Breast epithelium (tissue), 4 donors: ENCODE measurements around the gene GFOD1. TPM values are rescaled to one million over a fixed set of nuclear protein-coding genes. Genes with fewer than 3 reads are reported as not detected.

Source experiments
- DNase-seq, 2 donors: peaks; one replicate each; pipeline ENCODE4 v3.0.0-alpha.2; 2019; ENCODE audit warnings: low spot score in 2 of 2
- H3K27ac ChIP-seq, 2 donors: fragments of 200-600 bp; sonication (generic) in 1 of 2; one replicate each; pipeline ENCODE4 v1.5.1; 2016 to 2019; ENCODE audit warnings: mild to moderate bottlenecking in 1 of 2
- H3K27me3 ChIP-seq, 2 donors: fragments of 200-600 bp; sonication (generic) in 1 of 2; one replicate each; pipeline versions ENCODE4 v1.5.1 to v1.6.0; 2017 to 2019; ENCODE audit warnings: control low read depth in 1 of 2, mild to moderate bottlenecking in 1 of 2
- H3K36me3 ChIP-seq: fragments of 200-600 bp; one replicate; pipeline ENCODE4 v1.5.1; 2019
- H3K4me1 ChIP-seq, 2 donors: fragments of 200-600 bp; sonication (generic); one replicate each; pipeline ENCODE4 v1.5.1; 2016 to 2019; ENCODE audit warnings: control low read depth in 1 of 2
- H3K4me3 ChIP-seq, 3 donors: fragments of 200-600 bp; sonication (generic); 1 replicate in 2 of 3; 2 replicates in 1 of 3; pipeline ENCODE4 v1.5.1; 2016 to 2019; ENCODE audit warnings: mild to moderate bottlenecking in 3 of 3, moderate library complexity in 2 of 3
- H3K9me3 ChIP-seq, 2 donors: fragments of 200-600 bp; sonication (generic) in 1 of 2; one replicate each; pipeline ENCODE4 v1.5.1; 2016 to 2019; ENCODE audit warnings: control low read depth in 1 of 2
- POLR2A ChIP-seq: fragments of 450-650 bp; IDR thresholded peaks from one replicate; pipeline ENCODE4 v1.6.1; 2016; ENCODE audit warnings: antibody characterized with exemption, mild to moderate bottlenecking, moderate library complexity
- POLR2AphosphoS5 ChIP-seq, 3 donors: sonication (generic); formaldehyde crosslinking; IDR thresholded peaks; one replicate each; pipeline ENCODE4 v1.6.1; 2017; ENCODE audit warnings: antibody characterized with exemption in 3 of 3
- intact Hi-C: fragments of 100-400 bp; cut with DNase I; formaldehyde crosslinking; loops from one replicate; pipeline ENCODE4 v1.15.1; 2023; ENCODE audit warnings: low total_unique reads
- total RNA-seq, 3 donors: library from RNA; depleted of rRNA; stranded (reverse); fragments of >200 nt; gene quantifications; one replicate each; pipeline ENCODE4 v1.1.0, GENCODE V29; 2016
- TF ChIP-seq, protein P1 (sequence below), 3 donors: fragments of 450-650 bp; IDR thresholded peaks; one replicate each; pipeline ENCODE4 v1.5.1; 2016 to 2017; ENCODE audit warnings: antibody characterized with exemption in 3 of 3, mild to moderate bottlenecking in 3 of 3, moderate library complexity in 3 of 3

GFOD1 gene
- total RNA-seq, 3 donors from 2014 or later = 11.6 to 33.3 (median 23.3) TPM

DNA sequence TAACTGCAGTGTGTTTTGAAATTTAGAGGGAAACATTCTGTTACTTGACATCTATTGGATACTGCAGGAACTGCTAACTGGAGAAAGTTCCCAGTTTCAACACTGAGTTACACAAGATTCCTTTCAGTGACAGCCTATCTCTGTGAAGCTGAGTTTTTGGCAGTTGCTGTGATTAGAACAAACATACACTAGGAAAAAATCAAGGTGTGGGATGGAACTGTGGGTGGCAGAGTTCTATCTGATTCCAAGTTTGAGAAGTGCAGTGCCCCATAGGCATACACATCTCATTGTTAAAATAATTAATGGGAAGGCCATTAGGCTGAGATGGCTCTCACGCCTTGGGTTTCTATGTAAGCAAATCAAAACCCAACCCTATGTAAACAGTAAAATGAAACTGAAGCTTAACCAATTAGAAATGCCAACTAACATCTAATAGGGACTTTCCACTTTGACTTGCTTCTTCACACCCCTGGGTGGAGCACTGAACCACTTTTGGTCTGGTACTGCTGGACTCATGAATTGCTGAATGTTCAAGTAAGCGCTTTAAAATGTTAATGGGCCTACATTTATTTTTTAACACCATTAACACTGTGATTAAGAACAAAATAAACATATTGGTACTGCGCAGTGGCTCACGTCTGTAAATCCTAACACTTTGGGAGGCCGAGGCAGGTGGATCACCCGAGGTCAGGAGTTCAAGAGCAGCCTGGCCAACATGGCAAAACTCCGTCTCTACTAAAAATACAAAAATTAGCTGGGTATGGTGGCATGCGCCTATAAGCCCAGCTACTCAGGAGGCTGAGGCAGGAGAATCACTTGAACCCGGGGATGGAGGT, 103.9 kb downstream of the GFOD1 start:
- Histone ChIP-seq H3K27me3 (no peaks in the 10 kb centered on the region), H3K4me1 (no peaks in the 10 kb centered on the region), H3K36me3 (no peaks in the 10 kb centered on the region), H3K9me3 (no peaks in the 10 kb centered on the region), H3K27ac (peak overlapping the region; percentile 19 to 57), H3K4me3 (no peak overlapping the region)
- intact Hi-C loops = no loop called here
- TF ChIP-seq POLR2A (no peak), POLR2AphosphoS5 (IDR thresholded peaks at IDR 0.05) (no peak)
- TF ChIP-seq, protein P1, sequence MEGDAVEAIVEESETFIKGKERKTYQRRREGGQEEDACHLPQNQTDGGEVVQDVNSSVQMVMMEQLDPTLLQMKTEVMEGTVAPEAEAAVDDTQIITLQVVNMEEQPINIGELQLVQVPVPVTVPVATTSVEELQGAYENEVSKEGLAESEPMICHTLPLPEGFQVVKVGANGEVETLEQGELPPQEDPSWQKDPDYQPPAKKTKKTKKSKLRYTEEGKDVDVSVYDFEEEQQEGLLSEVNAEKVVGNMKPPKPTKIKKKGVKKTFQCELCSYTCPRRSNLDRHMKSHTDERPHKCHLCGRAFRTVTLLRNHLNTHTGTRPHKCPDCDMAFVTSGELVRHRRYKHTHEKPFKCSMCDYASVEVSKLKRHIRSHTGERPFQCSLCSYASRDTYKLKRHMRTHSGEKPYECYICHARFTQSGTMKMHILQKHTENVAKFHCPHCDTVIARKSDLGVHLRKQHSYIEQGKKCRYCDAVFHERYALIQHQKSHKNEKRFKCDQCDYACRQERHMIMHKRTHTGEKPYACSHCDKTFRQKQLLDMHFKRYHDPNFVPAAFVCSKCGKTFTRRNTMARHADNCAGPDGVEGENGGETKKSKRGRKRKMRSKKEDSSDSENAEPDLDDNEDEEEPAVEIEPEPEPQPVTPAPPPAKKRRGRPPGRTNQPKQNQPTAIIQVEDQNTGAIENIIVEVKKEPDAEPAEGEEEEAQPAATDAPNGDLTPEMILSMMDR (IDR thresholded peaks at IDR 0.05) = peak in 2 of 3 donors; percentile 16 to 24
- no peak for DNase-seq

DNA sequence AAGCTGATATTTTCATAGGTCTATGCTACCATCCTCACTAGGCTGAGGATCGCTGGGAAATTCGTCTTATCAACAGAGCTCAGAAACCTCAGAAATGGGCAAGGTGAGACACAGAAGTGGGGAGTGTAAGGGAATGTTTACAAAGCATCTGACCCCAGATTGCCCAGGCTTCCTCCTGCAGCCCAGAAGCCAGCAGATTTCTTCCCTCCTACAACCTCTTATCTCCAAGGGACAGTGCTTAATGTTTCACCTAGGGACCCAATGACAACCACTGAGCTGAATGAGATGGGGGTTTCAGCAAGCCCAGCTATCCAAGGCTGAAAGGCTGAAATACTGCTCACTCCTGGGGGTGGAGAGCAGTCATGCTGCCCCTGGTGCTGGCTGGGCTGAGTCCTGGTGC, 106.6 kb downstream of the GFOD1 start:
- TF ChIP-seq, protein P1 (IDR thresholded peaks at IDR 0.05) = no peak
- TF ChIP-seq POLR2AphosphoS5 (IDR thresholded peaks at IDR 0.05) = no peak

DNA sequence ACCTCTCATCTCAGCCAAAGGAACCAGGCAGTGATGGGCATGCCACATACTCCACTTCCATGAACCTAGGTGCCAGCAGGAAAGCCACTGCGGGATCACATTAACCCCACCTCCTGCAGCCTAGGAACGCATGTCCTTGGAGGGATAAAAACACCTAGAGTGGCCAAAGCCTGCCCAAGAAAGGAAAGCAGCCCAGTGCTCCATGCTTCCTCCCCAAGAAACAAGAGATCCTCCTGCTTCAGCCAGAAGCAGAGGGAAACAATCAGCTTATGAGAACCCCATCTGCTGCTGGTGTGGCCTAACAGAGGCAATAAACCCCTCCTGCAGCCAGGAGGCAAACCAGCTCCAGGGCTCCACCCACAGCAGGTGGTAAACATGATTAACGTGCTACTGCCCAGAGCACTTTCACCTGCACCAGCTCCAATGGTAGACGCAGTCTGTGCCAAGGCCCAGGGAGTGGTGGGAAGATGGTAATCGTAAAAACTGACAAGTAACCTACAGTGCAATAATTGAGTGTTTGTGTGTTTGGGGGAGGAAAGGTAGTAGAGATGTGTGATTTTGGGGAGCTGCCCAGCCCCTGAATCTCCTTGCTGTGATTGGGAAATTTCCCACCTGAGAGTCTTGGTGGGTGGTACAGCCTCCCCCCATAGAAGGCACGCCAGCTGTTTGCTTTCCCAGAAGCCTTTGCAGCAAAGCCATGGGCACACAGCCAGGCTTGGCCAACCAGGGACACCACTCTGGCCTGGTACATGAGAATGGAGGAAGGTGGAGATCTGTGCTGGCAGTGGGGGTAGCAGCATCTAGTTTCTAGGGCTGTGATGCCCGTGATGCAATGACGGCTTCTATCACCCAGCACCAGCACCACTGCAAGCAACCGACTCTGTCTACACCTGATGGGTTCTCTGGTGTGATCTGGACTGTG, 108.5 kb downstream of the GFOD1 start:
- no peaks in the 10 kb centered on the region for H3K9me3 ChIP-seq
- DNase-seq = peak in 1 of 2 donors; percentile 69
- H3K27me3 ChIP-seq = no peaks in the 10 kb centered on the region
- intact Hi-C loops = no loop called here
- H3K4me3 ChIP-seq = no peak overlapping the region
- no peak for TF ChIP-seq POLR2A
- TF ChIP-seq, protein P1 (IDR thresholded peaks at IDR 0.05) = no peak
- TF ChIP-seq POLR2AphosphoS5 (IDR thresholded peaks at IDR 0.05) = peak in 1 of 3 donors; percentile 16
- H3K36me3 ChIP-seq = no peaks in the 10 kb centered on the region
- H3K27ac ChIP-seq = peak overlapping the region in 1 of 2 donors; percentile 22
- no peaks in the 10 kb centered on the region for H3K4me1 ChIP-seq

More for the DNA sequence above, 106.6 kb downstream of the GFOD1 start:
- Histone ChIP-seq H3K9me3 (no peaks in the 10 kb centered on the region), H3K4me3 (no peak overlapping the region), H3K27me3 (no peaks in the 10 kb centered on the region), H3K36me3 (no peaks in the 10 kb centered on the region), H3K27ac (no peak overlapping the region), H3K4me1 (no peaks in the 10 kb centered on the region)
- DNase-seq = no peak
- intact Hi-C loops = no loop called here

DNA sequence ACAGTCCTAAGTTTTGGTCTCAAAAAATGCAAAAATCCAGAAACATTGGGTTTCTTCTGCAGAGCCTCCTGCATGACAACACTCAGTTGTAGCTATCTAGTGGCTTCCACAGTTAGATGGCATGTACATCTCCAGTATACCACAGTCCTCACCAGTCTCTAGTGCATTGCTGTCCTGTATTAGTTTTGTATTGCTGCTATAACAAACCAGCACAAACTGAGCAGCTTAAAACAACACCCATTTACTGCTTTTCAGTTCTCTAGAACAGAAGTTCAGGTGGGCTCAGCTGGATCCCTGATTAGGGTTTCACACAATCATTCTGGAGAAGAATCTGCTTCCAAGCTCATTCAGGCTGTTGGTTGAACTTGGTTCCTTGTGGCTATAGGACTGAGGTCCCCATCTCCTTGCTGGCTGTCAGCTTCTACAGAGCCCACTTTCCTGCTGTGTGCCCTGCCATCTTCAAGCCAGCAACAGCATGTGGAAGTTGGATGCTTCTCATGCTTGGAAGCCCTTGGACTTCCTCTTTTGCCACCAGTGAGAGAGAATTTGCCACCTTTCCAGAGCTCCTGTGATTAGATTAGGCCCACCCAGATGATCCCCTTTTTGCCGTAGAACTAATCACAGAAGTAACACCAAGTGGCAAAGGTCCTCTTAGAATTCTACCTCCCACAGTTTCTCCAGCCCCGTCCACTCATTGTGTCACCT, 110.2 kb downstream of the GFOD1 start:
- Histone ChIP-seq H3K27me3 (no peaks in the 10 kb centered on the region), H3K4me3 (no peak overlapping the region), H3K27ac (no peak overlapping the region), H3K4me1 (no peaks in the 10 kb centered on the region), H3K36me3 (no peaks in the 10 kb centered on the region), H3K9me3 (no peaks in the 10 kb centered on the region)
- intact Hi-C loops = no loop called here
- TF ChIP-seq POLR2AphosphoS5 (IDR thresholded peaks at IDR 0.05) (no peak), POLR2A (no peak)
- TF ChIP-seq, protein P1 (IDR thresholded peaks at IDR 0.05) = no peak
- DNase-seq = no peak
